Measurements from ENCODE around the gene SND1. TPM values are rescaled to one million over a fixed set of nuclear protein-coding genes. Genes with fewer than 3 reads are reported as not detected.

SND1 gene
- total RNA-seq, 1 donor from 2014 or later = 85.9 TPM

GRCh38 chr7:127813991-127814541 is 162.1 kb downstream of the SND1 start:
- no peak overlapping the region for H3K27ac ChIP-seq
- no peak for DNase-seq (ENCODE audit: extremely low spot score in 2 of 2)
- peaks cover 6% of the 10 kb centered on the region for H3K4me1 ChIP-seq
- H3K36me3 ChIP-seq = peaks cover 0 to 4% of the 10 kb centered on the region in 2 donors
- no peak overlapping the region for H3K4me3 ChIP-seq
- H3K9me3 ChIP-seq = no peaks in the 10 kb centered on the region
- intact Hi-C loops (cut with DNase I) = no loop called here
- TF ChIP-seq CTCF (IDR thresholded peaks at IDR 0.05) (no peak), POLR2AphosphoS5 (IDR thresholded peaks at IDR 0.05; ENCODE audit: insufficient read depth in 1 of 2, low read depth in 1 of 2) (no peak), POLR2A (IDR thresholded peaks at IDR 0.05) (no peak)
- H3K27me3 ChIP-seq = no peaks in the 10 kb centered on the region

GRCh38 chr7:127815631-127816145 is 163.7 kb downstream of the SND1 start:
- intact Hi-C loops (cut with DNase I) = no loop called here
- Histone ChIP-seq H3K27me3 (no peaks in the 10 kb centered on the region), H3K4me1 (peaks cover 16% of the 10 kb centered on the region), H3K36me3 (no peaks in the 10 kb centered on the region), H3K9me3 (no peaks in the 10 kb centered on the region), H3K27ac (no peak overlapping the region), H3K4me3 (no peak overlapping the region)
- DNase-seq (ENCODE audit: extremely low spot score in 2 of 2) = no peak
- TF ChIP-seq CTCF (IDR thresholded peaks at IDR 0.05) = no peak
- no peak for TF ChIP-seq POLR2AphosphoS5 (IDR thresholded peaks at IDR 0.05; ENCODE audit: insufficient read depth in 1 of 2, low read depth in 1 of 2)
- TF ChIP-seq POLR2A (IDR thresholded peaks at IDR 0.05) = no peak

- intact Hi-C loops (cut with DNase I) = no loop called here
Measured at GRCh38 chr7:127816354-127817190, 164.6 kb downstream of the SND1 start.

GRCh38 chr7:127817466-127817865 is 165.5 kb downstream of the SND1 start:
- TF ChIP-seq POLR2AphosphoS5 (IDR thresholded peaks at IDR 0.05; ENCODE audit: insufficient read depth in 1 of 2, low read depth in 1 of 2) (no peak), CTCF (IDR thresholded peaks at IDR 0.05) (no peak), POLR2A (IDR thresholded peaks at IDR 0.05) (no peak)
- no peak for DNase-seq (ENCODE audit: extremely low spot score in 2 of 2)
- intact Hi-C loops (cut with DNase I) = no loop called here
- H3K4me3 ChIP-seq = no peak overlapping the region
- no peaks in the 10 kb centered on the region for H3K36me3 ChIP-seq
- H3K4me1 ChIP-seq = peaks cover 16% of the 10 kb centered on the region
- H3K27me3 ChIP-seq = no peaks in the 10 kb centered on the region
- H3K9me3 ChIP-seq = no peaks in the 10 kb centered on the region
- H3K27ac ChIP-seq = no peak overlapping the region

More at GRCh38 chr7:127816354-127817190, 164.6 kb downstream of the SND1 start:
- Histone ChIP-seq H3K4me1 (peaks cover 21% of the 10 kb centered on the region), H3K27me3 (no peaks in the 10 kb centered on the region), H3K4me3 (no peak overlapping the region), H3K27ac (no peak overlapping the region), H3K36me3 (no peaks in the 10 kb centered on the region), H3K9me3 (no peaks in the 10 kb centered on the region)
- DNase-seq (ENCODE audit: extremely low spot score in 2 of 2) = no peak
- TF ChIP-seq POLR2AphosphoS5 (IDR thresholded peaks at IDR 0.05; ENCODE audit: insufficient read depth in 1 of 2, low read depth in 1 of 2) = no peak
- TF ChIP-seq POLR2A (IDR thresholded peaks at IDR 0.05) = no peak
- no peak for TF ChIP-seq CTCF (IDR thresholded peaks at IDR 0.05)

GRCh38 chr7:127818306-127818705 is 166.3 kb downstream of the SND1 start:
- TF ChIP-seq CTCF (IDR thresholded peaks at IDR 0.05) = no peak
- no peak for TF ChIP-seq POLR2A (IDR thresholded peaks at IDR 0.05)
- TF ChIP-seq POLR2AphosphoS5 (IDR thresholded peaks at IDR 0.05; ENCODE audit: insufficient read depth in 1 of 2, low read depth in 1 of 2) = no peak

More at GRCh38 chr7:127818306-127818705, 166.3 kb downstream of the SND1 start:
- Histone ChIP-seq H3K27me3 (no peaks in the 10 kb centered on the region), H3K4me1 (peaks cover 16% of the 10 kb centered on the region), H3K27ac (no peak overlapping the region), H3K9me3 (no peaks in the 10 kb centered on the region), H3K36me3 (no peaks in the 10 kb centered on the region), H3K4me3 (no peak overlapping the region)
- DNase-seq (ENCODE audit: extremely low spot score in 2 of 2) = no peak
- intact Hi-C loops (cut with DNase I) = no loop called here

Data from vagina (tissue), 2 donors.